Measurements from ENCODE around the gene RPL29.

RPL29 gene

GRCh38 chr3:51967384-51968169 lies 28.1 kb downstream of the RPL29 start, which contains the start of gene PCBP4:
Gene PCBP4, minus strand, starts transcription at chr3:51967454. Its CDS starts 6,214 bp downstream, at chr3:51961240.
- DNase-seq (ENCODE audit: low read depth): no peak
- TF ChIP-seq, protein P1, sequence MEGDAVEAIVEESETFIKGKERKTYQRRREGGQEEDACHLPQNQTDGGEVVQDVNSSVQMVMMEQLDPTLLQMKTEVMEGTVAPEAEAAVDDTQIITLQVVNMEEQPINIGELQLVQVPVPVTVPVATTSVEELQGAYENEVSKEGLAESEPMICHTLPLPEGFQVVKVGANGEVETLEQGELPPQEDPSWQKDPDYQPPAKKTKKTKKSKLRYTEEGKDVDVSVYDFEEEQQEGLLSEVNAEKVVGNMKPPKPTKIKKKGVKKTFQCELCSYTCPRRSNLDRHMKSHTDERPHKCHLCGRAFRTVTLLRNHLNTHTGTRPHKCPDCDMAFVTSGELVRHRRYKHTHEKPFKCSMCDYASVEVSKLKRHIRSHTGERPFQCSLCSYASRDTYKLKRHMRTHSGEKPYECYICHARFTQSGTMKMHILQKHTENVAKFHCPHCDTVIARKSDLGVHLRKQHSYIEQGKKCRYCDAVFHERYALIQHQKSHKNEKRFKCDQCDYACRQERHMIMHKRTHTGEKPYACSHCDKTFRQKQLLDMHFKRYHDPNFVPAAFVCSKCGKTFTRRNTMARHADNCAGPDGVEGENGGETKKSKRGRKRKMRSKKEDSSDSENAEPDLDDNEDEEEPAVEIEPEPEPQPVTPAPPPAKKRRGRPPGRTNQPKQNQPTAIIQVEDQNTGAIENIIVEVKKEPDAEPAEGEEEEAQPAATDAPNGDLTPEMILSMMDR (conservative IDR thresholded peaks at IDR 0.05; ENCODE audit: low read depth, low read length): no peak
- peak within 1 kb of the TSS; percentile 81 for H3K4me3 ChIP-seq (ENCODE audit: low read length)

- no peak for DNase-seq (ENCODE audit: low read depth)
- peak overlapping the region; percentile 81 for H3K4me3 ChIP-seq (ENCODE audit: low read length)
- TF ChIP-seq, protein P1 (conservative IDR thresholded peaks at IDR 0.05; ENCODE audit: low read depth, low read length): peak; percentile 5
These were observed 28.7 kb downstream of the RPL29 start for GRCh38 chr3:51966922-51967383.

GRCh38 chr3:51966486-51966885 lies 29.2 kb downstream of the RPL29 start:
- TF ChIP-seq, protein P1 (conservative IDR thresholded peaks at IDR 0.05; ENCODE audit: low read depth, low read length): no peak
- DNase-seq (ENCODE audit: low read depth): no peak
- H3K4me3 ChIP-seq (ENCODE audit: low read length): peak overlapping the region; percentile 81

DNA sequence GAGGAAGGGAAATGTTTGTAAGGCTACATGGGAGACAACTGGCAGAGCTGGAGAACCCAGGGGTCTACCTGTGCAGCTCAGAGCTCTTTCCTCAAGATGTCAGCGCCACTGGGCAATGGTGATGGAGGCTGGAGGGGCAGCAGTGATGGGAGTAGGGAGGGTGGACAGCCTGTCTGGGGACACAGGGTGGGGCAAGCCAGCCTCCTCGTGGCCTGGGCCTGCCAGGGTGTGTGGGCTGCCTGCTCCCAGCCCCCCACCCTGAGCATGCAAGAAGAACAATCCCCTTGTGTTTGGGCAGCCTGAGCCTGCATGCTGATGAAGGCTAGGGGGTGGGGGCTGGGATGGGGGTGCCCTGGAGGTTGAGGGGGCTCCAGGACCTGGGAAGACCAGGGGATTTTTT lies 29.7 kb downstream of the RPL29 start:
- TF ChIP-seq, protein P1 (conservative IDR thresholded peaks at IDR 0.05; ENCODE audit: low read depth, low read length): no peak
- DNase-seq (ENCODE audit: low read depth): no peak
- peak overlapping the region; percentile 81 for H3K4me3 ChIP-seq (ENCODE audit: low read length)

GRCh38 chr3:51964521-51964920 lies 31.2 kb downstream of the RPL29 start:
- TF ChIP-seq, protein P1 (conservative IDR thresholded peaks at IDR 0.05; ENCODE audit: low read depth, low read length): no peak
- peak overlapping the region; percentile 81 for H3K4me3 ChIP-seq (ENCODE audit: low read length)
- DNase-seq (ENCODE audit: low read depth): no peak

- peak overlapping the region; percentile 81 for H3K4me3 ChIP-seq (ENCODE audit: low read length)
- TF ChIP-seq, protein P1 (conservative IDR thresholded peaks at IDR 0.05; ENCODE audit: low read depth, low read length): no peak
- no peak for DNase-seq (ENCODE audit: low read depth)
These were observed 31.7 kb downstream of the RPL29 start for GRCh38 chr3:51963951-51964451.
